HL-60 (cell line): ENCODE results near the gene GPC3.

Source experiments
- CTCF ChIP-seq: IDR thresholded peaks from one replicate; pipeline ENCODE4 v1.5.1; 2011; ENCODE audit warnings: low read length, control low read depth, inconsistent platforms; ENCODE audit not compliant: insufficient read depth
- GABPA ChIP-seq: IDR thresholded peaks from 2 replicates; pipeline ENCODE4 v1.6.1; 2012; ENCODE audit warnings: low read depth
- POLR2AphosphoS5 ChIP-seq: IDR thresholded peaks from 2 replicates; pipeline ENCODE4 v1.6.1; 2012; ENCODE audit warnings: low read depth
- TF ChIP-seq, protein P1 (sequence below): IDR thresholded peaks from 2 replicates; pipeline ENCODE4 v1.6.1; 2012; ENCODE audit warnings: low read depth; ENCODE audit not compliant: insufficient replicate concordance

GRCh38 chrX:133559909-133560308 is 425.5 kb downstream of the GPC3 start:
- TF ChIP-seq CTCF (no peak), GABPA (no peak), POLR2AphosphoS5 (no peak)
- TF ChIP-seq, protein P1, sequence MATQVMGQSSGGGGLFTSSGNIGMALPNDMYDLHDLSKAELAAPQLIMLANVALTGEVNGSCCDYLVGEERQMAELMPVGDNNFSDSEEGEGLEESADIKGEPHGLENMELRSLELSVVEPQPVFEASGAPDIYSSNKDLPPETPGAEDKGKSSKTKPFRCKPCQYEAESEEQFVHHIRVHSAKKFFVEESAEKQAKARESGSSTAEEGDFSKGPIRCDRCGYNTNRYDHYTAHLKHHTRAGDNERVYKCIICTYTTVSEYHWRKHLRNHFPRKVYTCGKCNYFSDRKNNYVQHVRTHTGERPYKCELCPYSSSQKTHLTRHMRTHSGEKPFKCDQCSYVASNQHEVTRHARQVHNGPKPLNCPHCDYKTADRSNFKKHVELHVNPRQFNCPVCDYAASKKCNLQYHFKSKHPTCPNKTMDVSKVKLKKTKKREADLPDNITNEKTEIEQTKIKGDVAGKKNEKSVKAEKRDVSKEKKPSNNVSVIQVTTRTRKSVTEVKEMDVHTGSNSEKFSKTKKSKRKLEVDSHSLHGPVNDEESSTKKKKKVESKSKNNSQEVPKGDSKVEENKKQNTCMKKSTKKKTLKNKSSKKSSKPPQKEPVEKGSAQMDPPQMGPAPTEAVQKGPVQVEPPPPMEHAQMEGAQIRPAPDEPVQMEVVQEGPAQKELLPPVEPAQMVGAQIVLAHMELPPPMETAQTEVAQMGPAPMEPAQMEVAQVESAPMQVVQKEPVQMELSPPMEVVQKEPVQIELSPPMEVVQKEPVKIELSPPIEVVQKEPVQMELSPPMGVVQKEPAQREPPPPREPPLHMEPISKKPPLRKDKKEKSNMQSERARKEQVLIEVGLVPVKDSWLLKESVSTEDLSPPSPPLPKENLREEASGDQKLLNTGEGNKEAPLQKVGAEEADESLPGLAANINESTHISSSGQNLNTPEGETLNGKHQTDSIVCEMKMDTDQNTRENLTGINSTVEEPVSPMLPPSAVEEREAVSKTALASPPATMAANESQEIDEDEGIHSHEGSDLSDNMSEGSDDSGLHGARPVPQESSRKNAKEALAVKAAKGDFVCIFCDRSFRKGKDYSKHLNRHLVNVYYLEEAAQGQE: no peak
